HepG2 (cell line): ENCODE measurements around the gene ACVR2A. TPM values are rescaled to one million over a fixed set of nuclear protein-coding genes. Genes with fewer than 3 reads are reported as not detected.

ENCODE experiments used
- ARHGAP35 ChIP-seq: sonication (generic); formaldehyde crosslinking; IDR thresholded peaks from 2 replicates; pipeline ENCODE4 v1.9.0; 2022; ENCODE audit warnings: mild to moderate bottlenecking, inconsistent platforms, moderate library complexity, missing genetic modification reagents, borderline replicate concordance
- IRX3 ChIP-seq: sonication (generic); formaldehyde crosslinking; IDR thresholded peaks from 2 replicates; pipeline ENCODE4 v1.8.1; 2023; ENCODE audit warnings: mild to moderate bottlenecking, low read depth, missing genetic modification reagents, borderline replicate concordance
- JARID2 ChIP-seq: sonication (generic); formaldehyde crosslinking; IDR thresholded peaks from 2 replicates; pipeline ENCODE4 v1.8.1; 2023; ENCODE audit warnings: missing genetic modification reagents, inconsistent platforms; ENCODE audit not compliant: insufficient replicate concordance
- KDM5A ChIP-seq: fragments of 200-600 bp; sonication (generic); IDR thresholded peaks from 2 replicates; pipeline ENCODE4 v1.7.0; 2018; ENCODE audit warnings: antibody characterized with exemption, mild to moderate bottlenecking, low read length, borderline replicate concordance
- MEF2D ChIP-seq: sonication (generic); formaldehyde crosslinking; IDR thresholded peaks from 2 replicates; pipeline ENCODE4 v1.5.1; 2020; ENCODE audit warnings: mild to moderate bottlenecking, missing genetic modification reagents
- MEIS1 ChIP-seq: sonication (generic); formaldehyde crosslinking; IDR thresholded peaks from 2 replicates; pipeline ENCODE4 v1.9.0; 2021; ENCODE audit warnings: mild to moderate bottlenecking, missing genetic modification reagents, moderate library complexity, borderline replicate concordance
- NFIB ChIP-seq: sonication (generic); formaldehyde crosslinking; IDR thresholded peaks from 2 replicates; pipeline ENCODE4 v1.9.0; 2021; ENCODE audit warnings: missing genetic modification reagents, mild to moderate bottlenecking, borderline replicate concordance
- NONO ChIP-seq, 2 experiments: fragments of 450-650 bp in 1 of 2; sonication (generic) in 1 of 2; formaldehyde crosslinking in 1 of 2; IDR thresholded peaks in 1 of 2; conservative IDR thresholded peaks in 1 of 2; 2 replicates each; pipeline versions ENCODE4 v1.6.1 to v1.8.0; 2017 to 2022; ENCODE audit warnings: mild to moderate bottlenecking in 1 of 2, missing genetic modification reagents in 1 of 2, moderate library complexity in 1 of 2
- PHF21A ChIP-seq: sonication (generic); formaldehyde crosslinking; IDR thresholded peaks from 2 replicates; pipeline ENCODE4 v1.5.0; 2020; ENCODE audit warnings: mild to moderate bottlenecking, missing genetic modification reagents
- SUZ12 ChIP-seq: fragments of 150-350 bp; IDR thresholded peaks from 2 replicates; pipeline ENCODE4 v1.6.1; 2014; ENCODE audit warnings: low read depth, low read length
- ZNF124 ChIP-seq: sonication (generic); formaldehyde crosslinking; IDR thresholded peaks from 2 replicates; pipeline ENCODE4 v1.4.0; 2020; ENCODE audit warnings: missing genetic modification reagents
- ZNF354B ChIP-seq: sonication (generic); formaldehyde crosslinking; IDR thresholded peaks from 2 replicates; pipeline ENCODE4 v1.8.0; 2022; ENCODE audit warnings: mild to moderate bottlenecking, missing genetic modification reagents
- ZSCAN21 ChIP-seq: sonication (generic); formaldehyde crosslinking; IDR thresholded peaks from 2 replicates; pipeline ENCODE4 v1.8.0; 2022; ENCODE audit warnings: mild to moderate bottlenecking, missing genetic modification reagents, moderate library complexity, borderline replicate concordance
- polyA plus RNA-seq, 8 experiments: library from polyadenylated mRNA; depleted of rRNA in 3 of 8; stranded (reverse) in 7 of 8; unstranded in 1 of 8; fragments of >200 nt; fragmentation: Illumina TruSeq in 4 of 8; extraction: Trizol in 4 of 8; gene quantifications; 2 replicates each; pipeline versions ENCODE4 v1.2.1 to v1.2.3, GENCODE V29; 2011 to 2016; ENCODE audit warnings: low read depth in 4 of 8, missing spikeins in 1 of 8, mixed read lengths in 1 of 8; ENCODE audit not compliant: insufficient read depth in 1 of 8
- total RNA-seq, 5 experiments: library from RNA; depleted of rRNA; stranded (reverse); fragments of >200 nt; fragmentation: Illumina TruSeq; extraction: Trizol; gene quantifications; 2 replicates each; pipeline ENCODE4 v1.2.3, GENCODE V29; 2016; ENCODE audit warnings: low read depth in 1 of 5
- TF ChIP-seq, protein P1 (sequence below): sonication (generic); formaldehyde crosslinking; IDR thresholded peaks from 2 replicates; pipeline ENCODE4 v1.4.0; 2020; ENCODE audit warnings: missing genetic modification reagents, borderline replicate concordance
- TF ChIP-seq, protein P2 (sequence below), 2 experiments: IDR thresholded peaks; 2 replicates each; pipeline ENCODE4 v1.6.1; 2011 to 2012; ENCODE audit warnings: low read length in 2 of 2, borderline replicate concordance in 1 of 2, low read depth in 1 of 2, mild to moderate bottlenecking in 1 of 2, moderate library complexity in 1 of 2
- TF ChIP-seq, protein P3 (sequence below): sonication (generic); formaldehyde crosslinking; IDR thresholded peaks from 2 replicates; pipeline ENCODE4 v1.5.0; 2020; ENCODE audit warnings: mild to moderate bottlenecking, missing genetic modification reagents, borderline replicate concordance
- TF ChIP-seq, protein P4 (sequence below): sonication (generic); formaldehyde crosslinking; IDR thresholded peaks from 2 replicates; pipeline ENCODE4 v1.8.1; 2023; ENCODE audit warnings: missing genetic modification reagents, mild to moderate bottlenecking, borderline replicate concordance

ACVR2A gene
- total and polyA plus RNA-seq, 2 of the 13 experiments (the other 11 are each of a cell fraction or from before 2014, with no cell fraction given): 8.3 to 18.0 TPM

DNA sequence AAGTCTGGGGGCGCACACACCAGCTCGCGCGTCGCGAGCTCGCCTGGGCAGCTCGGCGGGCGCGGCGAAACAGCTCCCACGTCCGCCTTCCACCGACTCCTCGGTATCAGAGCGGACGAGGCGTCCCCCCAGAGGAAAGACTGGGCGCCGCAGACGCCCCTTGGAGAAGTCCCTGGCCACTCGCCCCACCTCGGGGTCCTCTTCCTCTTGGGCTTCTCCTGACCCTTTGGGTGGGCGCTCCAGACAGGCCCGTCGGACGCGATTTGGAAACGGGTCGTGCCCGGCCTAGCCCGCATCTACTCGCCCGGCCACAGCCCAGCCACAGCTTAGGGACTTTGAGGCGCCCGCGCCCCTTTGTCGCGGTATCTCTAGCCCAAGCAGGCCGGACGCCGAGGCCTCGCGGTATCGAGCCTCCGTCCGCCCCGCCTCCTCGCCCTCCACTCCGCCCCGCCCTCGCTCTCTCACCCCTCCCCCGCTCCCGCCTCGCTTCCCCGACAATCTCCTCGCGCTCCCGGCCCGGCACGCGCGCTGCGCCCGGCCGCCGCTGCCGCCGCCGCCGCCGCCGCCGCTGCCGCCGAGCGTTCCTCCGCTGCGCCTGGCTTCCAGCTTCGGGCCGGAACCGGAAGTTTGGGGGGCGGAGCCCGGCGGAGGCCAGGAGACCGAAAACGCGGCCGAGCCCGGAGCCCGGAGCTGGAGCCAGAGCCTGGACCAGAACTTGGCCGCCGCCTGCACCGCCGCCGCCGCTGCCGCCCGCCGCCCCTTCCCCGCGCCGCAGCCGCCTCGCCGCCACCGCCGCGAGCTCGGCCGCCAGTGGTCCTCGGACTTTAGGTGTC lies 749 bp upstream of the ACVR2A start (continued):
- TF ChIP-seq, protein P1, sequence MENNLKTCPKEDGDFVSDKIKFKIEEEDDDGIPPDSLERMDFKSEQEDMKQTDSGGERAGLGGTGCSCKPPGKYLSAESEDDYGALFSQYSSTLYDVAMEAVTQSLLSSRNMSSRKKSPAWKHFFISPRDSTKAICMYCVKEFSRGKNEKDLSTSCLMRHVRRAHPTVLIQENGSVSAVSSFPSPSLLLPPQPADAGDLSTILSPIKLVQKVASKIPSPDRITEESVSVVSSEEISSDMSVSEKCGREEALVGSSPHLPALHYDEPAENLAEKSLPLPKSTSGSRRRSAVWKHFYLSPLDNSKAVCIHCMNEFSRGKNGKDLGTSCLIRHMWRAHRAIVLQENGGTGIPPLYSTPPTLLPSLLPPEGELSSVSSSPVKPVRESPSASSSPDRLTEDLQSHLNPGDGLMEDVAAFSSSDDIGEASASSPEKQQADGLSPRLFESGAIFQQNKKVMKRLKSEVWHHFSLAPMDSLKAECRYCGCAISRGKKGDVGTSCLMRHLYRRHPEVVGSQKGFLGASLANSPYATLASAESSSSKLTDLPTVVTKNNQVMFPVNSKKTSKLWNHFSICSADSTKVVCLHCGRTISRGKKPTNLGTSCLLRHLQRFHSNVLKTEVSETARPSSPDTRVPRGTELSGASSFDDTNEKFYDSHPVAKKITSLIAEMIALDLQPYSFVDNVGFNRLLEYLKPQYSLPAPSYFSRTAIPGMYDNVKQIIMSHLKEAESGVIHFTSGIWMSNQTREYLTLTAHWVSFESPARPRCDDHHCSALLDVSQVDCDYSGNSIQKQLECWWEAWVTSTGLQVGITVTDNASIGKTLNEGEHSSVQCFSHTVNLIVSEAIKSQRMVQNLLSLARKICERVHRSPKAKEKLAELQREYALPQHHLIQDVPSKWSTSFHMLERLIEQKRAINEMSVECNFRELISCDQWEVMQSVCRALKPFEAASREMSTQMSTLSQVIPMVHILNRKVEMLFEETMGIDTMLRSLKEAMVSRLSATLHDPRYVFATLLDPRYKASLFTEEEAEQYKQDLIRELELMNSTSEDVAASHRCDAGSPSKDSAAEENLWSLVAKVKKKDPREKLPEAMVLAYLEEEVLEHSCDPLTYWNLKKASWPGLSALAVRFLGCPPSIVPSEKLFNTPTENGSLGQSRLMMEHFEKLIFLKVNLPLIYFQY: peak; percentile 81
- TF ChIP-seq, protein P2, sequence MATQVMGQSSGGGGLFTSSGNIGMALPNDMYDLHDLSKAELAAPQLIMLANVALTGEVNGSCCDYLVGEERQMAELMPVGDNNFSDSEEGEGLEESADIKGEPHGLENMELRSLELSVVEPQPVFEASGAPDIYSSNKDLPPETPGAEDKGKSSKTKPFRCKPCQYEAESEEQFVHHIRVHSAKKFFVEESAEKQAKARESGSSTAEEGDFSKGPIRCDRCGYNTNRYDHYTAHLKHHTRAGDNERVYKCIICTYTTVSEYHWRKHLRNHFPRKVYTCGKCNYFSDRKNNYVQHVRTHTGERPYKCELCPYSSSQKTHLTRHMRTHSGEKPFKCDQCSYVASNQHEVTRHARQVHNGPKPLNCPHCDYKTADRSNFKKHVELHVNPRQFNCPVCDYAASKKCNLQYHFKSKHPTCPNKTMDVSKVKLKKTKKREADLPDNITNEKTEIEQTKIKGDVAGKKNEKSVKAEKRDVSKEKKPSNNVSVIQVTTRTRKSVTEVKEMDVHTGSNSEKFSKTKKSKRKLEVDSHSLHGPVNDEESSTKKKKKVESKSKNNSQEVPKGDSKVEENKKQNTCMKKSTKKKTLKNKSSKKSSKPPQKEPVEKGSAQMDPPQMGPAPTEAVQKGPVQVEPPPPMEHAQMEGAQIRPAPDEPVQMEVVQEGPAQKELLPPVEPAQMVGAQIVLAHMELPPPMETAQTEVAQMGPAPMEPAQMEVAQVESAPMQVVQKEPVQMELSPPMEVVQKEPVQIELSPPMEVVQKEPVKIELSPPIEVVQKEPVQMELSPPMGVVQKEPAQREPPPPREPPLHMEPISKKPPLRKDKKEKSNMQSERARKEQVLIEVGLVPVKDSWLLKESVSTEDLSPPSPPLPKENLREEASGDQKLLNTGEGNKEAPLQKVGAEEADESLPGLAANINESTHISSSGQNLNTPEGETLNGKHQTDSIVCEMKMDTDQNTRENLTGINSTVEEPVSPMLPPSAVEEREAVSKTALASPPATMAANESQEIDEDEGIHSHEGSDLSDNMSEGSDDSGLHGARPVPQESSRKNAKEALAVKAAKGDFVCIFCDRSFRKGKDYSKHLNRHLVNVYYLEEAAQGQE (IDR thresholded peaks at IDR 0.05; ENCODE audit: borderline replicate concordance in 1 of 2, low read depth in 1 of 2, low read length in 2 of 2): no peak; a peak in 1 of 4 replicates
- TF ChIP-seq ZNF354B (CRISPR knock-in tag) (peak; percentile 78; the same call in 1 of the 2 replicates), NONO (IDR thresholded peaks at IDR 0.05) (no peak), NONO (CRISPR knock-in tag; conservative IDR thresholded peaks at IDR 0.05) (peak; percentile 66), SUZ12 (no peak), KDM5A (no peak; the same call in 1 of the 2 replicates), PHF21A (CRISPR knock-in tag) (0 out of 2 replicates have a peak, but pooled peaks have one; percentile 1), IRX3 (CRISPR knock-in tag) (peak; percentile 80), MEIS1 (CRISPR knock-in tag) (no peak), ZNF124 (CRISPR knock-in tag) (no peak), JARID2 (CRISPR knock-in tag) (no peak), ARHGAP35 (no peak; the same call in 1 of the 2 replicates), MEF2D (CRISPR knock-in tag) (no peak; the same call in 1 of the 2 replicates), ZSCAN21 (CRISPR knock-in tag) (peak; percentile 81; the same call in 1 of the 2 replicates), NFIB (no peak)
- TF ChIP-seq, protein P3, sequence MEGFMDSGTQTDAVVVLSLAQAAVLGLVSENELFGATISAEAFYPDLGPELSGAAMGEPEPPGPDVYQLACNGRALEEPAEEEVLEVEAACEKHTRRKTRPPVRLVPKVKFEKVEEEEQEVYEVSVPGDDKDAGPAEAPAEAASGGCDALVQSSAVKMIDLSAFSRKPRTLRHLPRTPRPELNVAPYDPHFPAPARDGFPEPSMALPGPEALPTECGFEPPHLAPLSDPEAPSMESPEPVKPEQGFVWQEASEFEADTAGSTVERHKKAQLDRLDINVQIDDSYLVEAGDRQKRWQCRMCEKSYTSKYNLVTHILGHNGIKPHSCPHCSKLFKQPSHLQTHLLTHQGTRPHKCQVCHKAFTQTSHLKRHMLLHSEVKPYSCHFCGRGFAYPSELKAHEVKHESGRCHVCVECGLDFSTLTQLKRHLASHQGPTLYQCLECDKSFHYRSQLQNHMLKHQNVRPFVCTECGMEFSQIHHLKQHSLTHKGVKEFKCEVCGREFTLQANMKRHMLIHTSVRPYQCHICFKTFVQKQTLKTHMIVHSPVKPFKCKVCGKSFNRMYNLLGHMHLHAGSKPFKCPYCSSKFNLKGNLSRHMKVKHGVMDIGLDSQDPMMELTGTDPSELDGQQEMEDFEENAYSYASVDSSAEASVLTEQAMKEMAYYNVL (CRISPR knock-in tag): no peak
- TF ChIP-seq, protein P4, sequence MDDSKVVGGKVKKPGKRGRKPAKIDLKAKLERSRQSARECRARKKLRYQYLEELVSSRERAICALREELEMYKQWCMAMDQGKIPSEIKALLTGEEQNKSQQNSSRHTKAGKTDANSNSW: peak; percentile 84; the same call in 1 of the 2 replicates
